Activated T-cell treated with anti-CD3 and anti-CD28 coated beads for 48 hours (primary cell): ENCODE measurements around the gene ZNF383.
A peak's percentile ranks its signal among the peaks of the same experiment; 100 is the strongest.
"Not testable (repeated sequence)": the region's sequence is repeated elsewhere in the genome, so short reads cannot be mapped to it uniquely, and the experiment has no call there.

Experiments used
- DNase-seq: peaks from one replicate; pipeline ENCODE4 v3.0.0-alpha.2; 2020; ENCODE audit warnings: low read depth

Gene ZNF383

GRCh38 chr19:37217775-37218591 lies at the start of gene ZNF383:
Gene ZNF383, plus strand, starts transcription at chr19:37218214. Its CDS starts 12,240 bp downstream, at chr19:37230454.
- DNase-seq, result peak; percentile 74

GRCh38 chr19:37172368-37173366 lies 45.3 kb upstream of the ZNF383 start, which contains the start of gene ZNF585A:
Gene ZNF585A, minus strand, starts transcription at chr19:37172695. Its CDS starts 2,785 bp downstream, at chr19:37169910.
- DNase-seq, result peak; percentile 76

GRCh38 chr19:37186071-37186470 lies 31.9 kb upstream of the ZNF383 start:
- DNase-seq, result not testable (repeated sequence)

GRCh38 chr19:37195248-37195647 lies 22.8 kb upstream of the ZNF383 start:
- DNase-seq, result not testable (repeated sequence)

GRCh38 chr19:37197115-37197514 lies 20.9 kb upstream of the ZNF383 start:
- DNase-seq, result not testable (repeated sequence)

- DNase-seq, result no peak
Measured at GRCh38 chr19:37197768-37198167, 20.2 kb upstream of the ZNF383 start.

- DNase-seq, result no peak
Measured at GRCh38 chr19:37217480-37217774, 587 bp upstream of the ZNF383 start.

- no peak for DNase-seq
Measured at GRCh38 chr19:37218592-37218935, 550 bp downstream of the ZNF383 start.

- DNase-seq, result no peak
Measured at GRCh38 chr19:37220383-37220782, 2.4 kb downstream of the ZNF383 start.

GRCh38 chr19:37221136-37221535 lies 3.1 kb downstream of the ZNF383 start:
- DNase-seq, result no peak

GRCh38 chr19:37226248-37226647 lies 8.2 kb downstream of the ZNF383 start:
- DNase-seq, result no peak

- DNase-seq, result peak; percentile 21
Measured at GRCh38 chr19:37227996-37228395, 10.0 kb downstream of the ZNF383 start.

- no peak for DNase-seq
Measured at GRCh38 chr19:37243206-37243632, 25.2 kb downstream of the ZNF383 start.

GRCh38 chr19:37251308-37252229 lies 33.6 kb downstream of the ZNF383 start:
- DNase-seq, result peak; percentile 20

- not testable (repeated sequence) for DNase-seq
Measured at GRCh38 chr19:37263028-37263427, 45.0 kb downstream of the ZNF383 start.

GRCh38 chr19:37267005-37267404 lies 49.0 kb downstream of the ZNF383 start:
- not testable (repeated sequence) for DNase-seq

GRCh38 chr19:37267755-37268154 lies 49.7 kb downstream of the ZNF383 start:
- DNase-seq, result not testable (repeated sequence)

- DNase-seq, result not testable (repeated sequence)
Measured at GRCh38 chr19:37280656-37281055, 62.6 kb downstream of the ZNF383 start.

GRCh38 chr19:37284020-37284419 lies 66.0 kb downstream of the ZNF383 start:
- DNase-seq, result not testable (repeated sequence)

- not testable (repeated sequence) for DNase-seq
Measured at GRCh38 chr19:37289229-37289628, 71.2 kb downstream of the ZNF383 start.
